GM06990 (cell line): Measurements from ENCODE around the gene TBC1D20.

ENCODE experiments used
- DNase-seq: peaks from one replicate; pipeline ENCODE4 v3.0.0-alpha.2; 2011; ENCODE audit not compliant: insufficient read length; ENCODE audit errors: extremely low read depth
- H3K27me3 ChIP-seq: replicated peaks from 2 replicates; pipeline ENCODE4 v1.6.0; 2011; ENCODE audit warnings: low read length; ENCODE audit not compliant: control insufficient read depth, insufficient read depth
- H3K36me3 ChIP-seq: 2 replicates; pipeline ENCODE4 v1.5.1; 2011; ENCODE audit warnings: low read length; ENCODE audit not compliant: control insufficient read depth, insufficient read depth
- H3K4me3 ChIP-seq: replicated peaks from 2 replicates; pipeline ENCODE4 v1.5.1; 2011; ENCODE audit warnings: low read depth, mild to moderate bottlenecking, control low read depth, low read length
- TF ChIP-seq, protein P1 (sequence below): IDR thresholded peaks from 2 replicates; pipeline ENCODE4 v1.5.1; 2011; ENCODE audit warnings: low read length, control low read depth, mild to moderate bottlenecking, inconsistent platforms; ENCODE audit not compliant: insufficient read depth, poor library complexity, severe bottlenecking

Gene TBC1D20

DNA sequence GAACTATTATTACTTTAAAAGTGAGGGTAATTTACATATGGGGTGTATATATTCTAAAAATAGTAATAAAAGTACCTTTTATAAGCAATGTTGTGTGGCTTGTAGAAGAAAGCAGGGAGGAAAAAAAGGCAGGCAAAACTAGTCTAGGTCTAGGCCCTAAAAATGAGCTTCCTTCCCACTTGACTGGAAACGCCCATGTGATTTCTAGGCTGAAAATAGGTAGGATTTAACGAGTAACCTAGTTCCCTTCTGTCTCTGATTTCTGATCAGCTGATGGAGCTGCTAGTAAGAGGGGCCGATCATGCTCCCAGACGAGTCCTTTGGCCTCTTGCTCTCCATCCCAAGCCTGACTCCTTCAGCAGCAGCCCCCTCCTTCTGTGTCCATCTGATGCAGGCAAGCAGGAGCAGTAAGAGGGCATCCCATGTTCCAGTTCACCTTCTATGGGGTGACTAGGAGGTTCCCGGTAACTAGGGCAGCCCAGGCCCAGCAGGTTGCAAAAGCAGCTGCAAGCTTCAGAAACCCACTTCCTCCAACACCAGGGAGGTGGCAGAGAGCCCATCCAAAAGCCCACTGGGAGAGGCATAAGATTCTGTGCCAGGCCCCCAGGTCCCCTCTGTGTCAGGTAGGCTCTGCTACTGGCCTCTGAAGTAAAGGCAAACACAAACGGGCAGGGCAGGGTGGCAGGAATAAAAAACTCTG, 24.4 kb downstream of the TBC1D20 start:
- H3K27me3 ChIP-seq: no peaks in the 10 kb centered on the region
- no peak for DNase-seq
- no peak overlapping the region for H3K4me3 ChIP-seq
- TF ChIP-seq, protein P1, sequence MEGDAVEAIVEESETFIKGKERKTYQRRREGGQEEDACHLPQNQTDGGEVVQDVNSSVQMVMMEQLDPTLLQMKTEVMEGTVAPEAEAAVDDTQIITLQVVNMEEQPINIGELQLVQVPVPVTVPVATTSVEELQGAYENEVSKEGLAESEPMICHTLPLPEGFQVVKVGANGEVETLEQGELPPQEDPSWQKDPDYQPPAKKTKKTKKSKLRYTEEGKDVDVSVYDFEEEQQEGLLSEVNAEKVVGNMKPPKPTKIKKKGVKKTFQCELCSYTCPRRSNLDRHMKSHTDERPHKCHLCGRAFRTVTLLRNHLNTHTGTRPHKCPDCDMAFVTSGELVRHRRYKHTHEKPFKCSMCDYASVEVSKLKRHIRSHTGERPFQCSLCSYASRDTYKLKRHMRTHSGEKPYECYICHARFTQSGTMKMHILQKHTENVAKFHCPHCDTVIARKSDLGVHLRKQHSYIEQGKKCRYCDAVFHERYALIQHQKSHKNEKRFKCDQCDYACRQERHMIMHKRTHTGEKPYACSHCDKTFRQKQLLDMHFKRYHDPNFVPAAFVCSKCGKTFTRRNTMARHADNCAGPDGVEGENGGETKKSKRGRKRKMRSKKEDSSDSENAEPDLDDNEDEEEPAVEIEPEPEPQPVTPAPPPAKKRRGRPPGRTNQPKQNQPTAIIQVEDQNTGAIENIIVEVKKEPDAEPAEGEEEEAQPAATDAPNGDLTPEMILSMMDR: no peak
- peaks cover 32% of the 10 kb centered on the region for H3K36me3 ChIP-seq

DNA sequence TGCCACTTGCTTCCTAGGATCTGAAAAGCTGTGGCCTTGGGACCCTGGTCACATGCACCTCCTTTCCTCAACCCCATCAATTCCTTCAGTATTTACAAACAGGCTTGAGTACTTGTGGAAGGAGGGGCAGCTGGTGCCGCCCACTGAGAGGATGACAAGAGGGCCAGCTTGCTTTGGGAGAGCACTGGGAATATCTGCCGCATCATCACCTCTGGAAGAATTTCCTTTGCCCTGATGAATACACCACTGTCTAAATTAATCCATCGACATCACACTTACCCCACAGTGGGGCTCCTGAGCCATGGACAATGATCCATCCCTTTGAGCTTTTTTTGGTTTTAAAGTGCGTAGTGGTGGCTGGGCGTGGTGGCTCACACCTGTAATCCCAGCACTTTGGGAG, 25.9 kb downstream of the TBC1D20 start:
- DNase-seq: no peak
- no peak overlapping the region for H3K4me3 ChIP-seq
- peaks cover 35% of the 10 kb centered on the region for H3K36me3 ChIP-seq
- H3K27me3 ChIP-seq: no peaks in the 10 kb centered on the region
- TF ChIP-seq, protein P1: no peak

DNA sequence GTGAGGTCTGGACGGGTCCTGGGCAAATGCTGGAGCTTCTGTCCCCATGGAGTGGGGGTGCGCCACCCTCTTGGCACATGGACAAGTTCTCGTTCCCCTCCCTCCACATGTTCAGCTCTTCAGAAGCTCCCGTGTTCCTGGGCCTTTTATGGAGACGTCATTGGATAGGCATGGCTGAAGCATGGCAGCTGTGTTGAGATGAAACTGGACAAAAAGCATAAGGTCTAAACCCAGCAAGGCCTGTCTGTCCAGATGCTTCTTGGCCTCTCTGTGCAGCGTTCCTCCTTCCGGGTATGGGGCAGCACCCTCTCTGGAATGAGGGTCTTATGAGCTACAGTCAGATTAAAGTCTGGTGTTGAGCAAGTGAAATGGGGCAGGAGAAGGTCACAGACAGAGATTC, 26.8 kb downstream of the TBC1D20 start:
- Histone ChIP-seq H3K27me3 (no peaks in the 10 kb centered on the region), H3K36me3 (peaks cover 41% of the 10 kb centered on the region), H3K4me3 (no peak overlapping the region)
- DNase-seq: no peak
- TF ChIP-seq, protein P1: no peak

DNA sequence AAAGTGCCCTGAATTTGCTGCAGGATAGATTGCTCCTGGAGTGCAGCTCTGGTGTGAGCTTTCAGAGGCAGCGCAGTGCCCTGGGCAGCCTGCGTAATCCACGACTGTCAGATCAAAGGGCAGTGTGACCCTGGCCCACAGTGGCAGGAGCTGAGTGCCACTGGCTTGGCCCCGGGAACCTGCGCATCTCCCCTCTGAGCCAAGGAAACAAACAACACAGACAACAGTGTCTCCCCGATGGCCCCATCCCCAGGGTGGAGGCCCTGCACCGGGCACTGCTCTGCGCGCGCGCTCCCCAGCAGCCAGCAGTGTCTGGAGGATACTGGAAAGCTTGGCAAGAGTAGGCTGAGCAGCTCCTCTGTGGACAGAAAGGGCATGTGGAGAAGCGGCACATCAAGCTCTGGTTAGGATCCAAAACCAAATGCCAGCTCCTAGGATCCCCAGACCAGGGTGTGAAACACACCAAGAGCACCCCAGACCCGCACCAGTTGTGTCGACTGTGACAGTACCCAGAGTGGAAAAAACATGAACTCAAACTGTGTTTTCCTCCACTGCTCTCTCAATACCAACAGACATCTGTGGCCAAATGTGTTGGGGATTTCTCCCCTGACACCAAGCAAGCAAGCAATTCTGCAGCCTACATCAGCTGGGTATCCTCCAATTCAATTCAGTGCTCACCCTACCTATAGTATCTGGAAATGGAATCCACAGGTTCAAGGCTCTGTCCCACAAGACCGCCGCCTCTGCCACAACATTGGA, 27.5 kb downstream of the TBC1D20 start:
- no peak overlapping the region for H3K4me3 ChIP-seq
- no peaks in the 10 kb centered on the region for H3K27me3 ChIP-seq
- DNase-seq: no peak
- H3K36me3 ChIP-seq: peaks cover 44% of the 10 kb centered on the region
- TF ChIP-seq, protein P1: no peak

DNA sequence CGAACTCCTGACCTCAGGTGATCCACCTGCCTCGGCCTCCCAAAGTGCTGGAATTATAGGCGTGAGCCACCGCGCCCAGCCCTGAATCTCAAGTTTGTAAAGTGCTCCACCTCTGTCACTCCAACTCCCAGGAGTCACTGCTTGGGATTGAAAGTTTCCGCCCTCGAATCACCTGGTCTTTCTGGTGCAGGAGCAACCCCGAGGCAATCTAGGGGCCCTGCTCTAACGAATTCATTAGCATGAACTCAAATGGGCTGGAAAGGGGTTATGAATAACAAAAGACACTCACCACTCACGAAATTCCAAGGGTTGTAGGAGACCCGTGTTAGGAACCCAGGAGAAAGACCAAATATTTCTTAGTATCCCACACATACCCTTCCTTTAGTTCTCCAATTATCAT, 28.1 kb downstream of the TBC1D20 start:
- Histone ChIP-seq H3K4me3 (no peak overlapping the region), H3K27me3 (no peaks in the 10 kb centered on the region), H3K36me3 (peaks cover 44% of the 10 kb centered on the region)
- DNase-seq: no peak
- TF ChIP-seq, protein P1: no peak
